Measurements from ENCODE around the gene NT5C1A.

GRCh38 chr1:39676948-39677548 lies 5.1 kb upstream of the NT5C1A start:
- no peak for TF ChIP-seq POLR2AphosphoS5 (IDR thresholded peaks at IDR 0.05)
- no peak for TF ChIP-seq POLR2A (IDR thresholded peaks at IDR 0.05)
- no peak for TF ChIP-seq CTCF (IDR thresholded peaks at IDR 0.05)

Data from breast epithelium (tissue), 3 donors.